ENCODE data around the gene GHRHR.

The GHRHR gene

GRCh38 chr7:30927040-30927439, 36.7 kb upstream of the GHRHR start:
- no peak overlapping the region for H3K27ac ChIP-seq (ENCODE audit: insufficient read depth, low read depth, low read length, poor library complexity, severe bottlenecking)
- no peak overlapping the region for H3K4me3 ChIP-seq (ENCODE audit: insufficient read depth, low read depth, low read length)
- WGBS, 2 experiments = 80 to 88% methylated on average over 3 of the region's 3 CpGs
- no peaks in the 10 kb centered on the region for H3K36me3 ChIP-seq (ENCODE audit: control insufficient read depth, insufficient read depth, low read length)
- no peaks in the 10 kb centered on the region for H3K4me1 ChIP-seq (ENCODE audit: control insufficient read depth, insufficient read depth, low read length)
- no peaks in the 10 kb centered on the region for H3K27me3 ChIP-seq (ENCODE audit: control insufficient read depth, insufficient read depth, low read length, poor library complexity, severe bottlenecking)
- no peaks in the 10 kb centered on the region for H3K9me3 ChIP-seq (ENCODE audit: control insufficient read depth, low read length)

- no peaks in the 10 kb centered on the region for H3K9me3 ChIP-seq (ENCODE audit: control insufficient read depth, low read length)
- 84 to 88% methylated on average over 3 of the region's 3 CpGs for WGBS, 2 experiments
- H3K36me3 ChIP-seq (ENCODE audit: control insufficient read depth, insufficient read depth, low read length) = no peaks in the 10 kb centered on the region
- no peak overlapping the region for H3K27ac ChIP-seq (ENCODE audit: insufficient read depth, low read depth, low read length, poor library complexity, severe bottlenecking)
- H3K4me3 ChIP-seq (ENCODE audit: insufficient read depth, low read depth, low read length) = no peak overlapping the region
- no peaks in the 10 kb centered on the region for H3K27me3 ChIP-seq (ENCODE audit: control insufficient read depth, insufficient read depth, low read length, poor library complexity, severe bottlenecking)
- H3K4me1 ChIP-seq (ENCODE audit: control insufficient read depth, insufficient read depth, low read length) = peaks cover 5% of the 10 kb centered on the region
These were observed 36.2 kb upstream of the GHRHR start for GRCh38 chr7:30927559-30927958.

GRCh38 chr7:30928254-30928872, 35.4 kb upstream of the GHRHR start:
- H3K4me1 ChIP-seq (ENCODE audit: control insufficient read depth, insufficient read depth, low read length) = peaks cover 13% of the 10 kb centered on the region
- H3K4me3 ChIP-seq (ENCODE audit: insufficient read depth, low read depth, low read length) = no peak overlapping the region

GRCh38 chr7:30929686-30930085, 34.1 kb upstream of the GHRHR start:
- Histone ChIP-seq H3K36me3 (ENCODE audit: control insufficient read depth, insufficient read depth, low read length) (no peaks in the 10 kb centered on the region), H3K27ac (ENCODE audit: insufficient read depth, low read depth, low read length, poor library complexity, severe bottlenecking) (no peak overlapping the region), H3K9me3 (ENCODE audit: control insufficient read depth, low read length) (no peaks in the 10 kb centered on the region), H3K27me3 (ENCODE audit: control insufficient read depth, insufficient read depth, low read length, poor library complexity, severe bottlenecking) (no peaks in the 10 kb centered on the region), H3K4me3 (ENCODE audit: insufficient read depth, low read depth, low read length) (no peak overlapping the region), H3K4me1 (ENCODE audit: control insufficient read depth, insufficient read depth, low read length) (peaks cover 22% of the 10 kb centered on the region)
- 90 to 92% methylated on average over 4 of the region's 4 CpGs for WGBS, 2 experiments

More at GRCh38 chr7:30928254-30928872, 35.4 kb upstream of the GHRHR start:
- WGBS, 2 experiments = 95% methylated on average over 13 of the region's 13 CpGs
- Histone ChIP-seq H3K27me3 (ENCODE audit: control insufficient read depth, insufficient read depth, low read length, poor library complexity, severe bottlenecking) (no peaks in the 10 kb centered on the region), H3K36me3 (ENCODE audit: control insufficient read depth, insufficient read depth, low read length) (no peaks in the 10 kb centered on the region), H3K27ac (ENCODE audit: insufficient read depth, low read depth, low read length, poor library complexity, severe bottlenecking) (no peak overlapping the region), H3K9me3 (ENCODE audit: control insufficient read depth, low read length) (no peaks in the 10 kb centered on the region)

GRCh38 chr7:30930621-30931020, 33.1 kb upstream of the GHRHR start:
- Histone ChIP-seq H3K4me1 (ENCODE audit: control insufficient read depth, insufficient read depth, low read length) (peaks cover 22% of the 10 kb centered on the region), H3K36me3 (ENCODE audit: control insufficient read depth, insufficient read depth, low read length) (no peaks in the 10 kb centered on the region), H3K27me3 (ENCODE audit: control insufficient read depth, insufficient read depth, low read length, poor library complexity, severe bottlenecking) (no peaks in the 10 kb centered on the region), H3K9me3 (ENCODE audit: control insufficient read depth, low read length) (no peaks in the 10 kb centered on the region), H3K4me3 (ENCODE audit: insufficient read depth, low read depth, low read length) (no peak overlapping the region), H3K27ac (ENCODE audit: insufficient read depth, low read depth, low read length, poor library complexity, severe bottlenecking) (no peak overlapping the region)
- 85 to 86% methylated on average over 8 of the region's 8 CpGs for WGBS, 2 experiments

GRCh38 chr7:30931161-30931928, 32.4 kb upstream of the GHRHR start:
- H3K9me3 ChIP-seq (ENCODE audit: control insufficient read depth, low read length) = no peaks in the 10 kb centered on the region
- no peaks in the 10 kb centered on the region for H3K36me3 ChIP-seq (ENCODE audit: control insufficient read depth, insufficient read depth, low read length)
- H3K27me3 ChIP-seq (ENCODE audit: control insufficient read depth, insufficient read depth, low read length, poor library complexity, severe bottlenecking) = no peaks in the 10 kb centered on the region
- H3K4me1 ChIP-seq (ENCODE audit: control insufficient read depth, insufficient read depth, low read length) = peaks cover 22% of the 10 kb centered on the region
- 94 to 95% methylated on average over 24 of the region's 24 CpGs for WGBS, 2 experiments
- no peak overlapping the region for H3K27ac ChIP-seq (ENCODE audit: insufficient read depth, low read depth, low read length, poor library complexity, severe bottlenecking)
- H3K4me3 ChIP-seq (ENCODE audit: insufficient read depth, low read depth, low read length) = no peak overlapping the region

- Histone ChIP-seq H3K36me3 (ENCODE audit: control insufficient read depth, insufficient read depth, low read length) (no peaks in the 10 kb centered on the region), H3K27me3 (ENCODE audit: control insufficient read depth, insufficient read depth, low read length, poor library complexity, severe bottlenecking) (no peaks in the 10 kb centered on the region), H3K9me3 (ENCODE audit: control insufficient read depth, low read length) (no peaks in the 10 kb centered on the region), H3K27ac (ENCODE audit: insufficient read depth, low read depth, low read length, poor library complexity, severe bottlenecking) (no peak overlapping the region), H3K4me1 (ENCODE audit: control insufficient read depth, insufficient read depth, low read length) (peaks cover 22% of the 10 kb centered on the region), H3K4me3 (ENCODE audit: insufficient read depth, low read depth, low read length) (no peak overlapping the region)
- 94 to 95% methylated on average over 9 of the region's 9 CpGs for WGBS, 2 experiments
These were observed 31.7 kb upstream of the GHRHR start for GRCh38 chr7:30931929-30932540.

- H3K27ac ChIP-seq (ENCODE audit: insufficient read depth, low read depth, low read length, poor library complexity, severe bottlenecking) = no peak overlapping the region
- H3K4me1 ChIP-seq (ENCODE audit: control insufficient read depth, insufficient read depth, low read length) = peaks cover 22% of the 10 kb centered on the region
- no peak overlapping the region for H3K4me3 ChIP-seq (ENCODE audit: insufficient read depth, low read depth, low read length)
- no peaks in the 10 kb centered on the region for H3K9me3 ChIP-seq (ENCODE audit: control insufficient read depth, low read length)
- no peaks in the 10 kb centered on the region for H3K36me3 ChIP-seq (ENCODE audit: control insufficient read depth, insufficient read depth, low read length)
- H3K27me3 ChIP-seq (ENCODE audit: control insufficient read depth, insufficient read depth, low read length, poor library complexity, severe bottlenecking) = no peaks in the 10 kb centered on the region
- 85 to 89% methylated on average over 6 of the region's 6 CpGs for WGBS, 2 experiments
These were observed 31.2 kb upstream of the GHRHR start for GRCh38 chr7:30932562-30932961.

- Histone ChIP-seq H3K36me3 (ENCODE audit: control insufficient read depth, insufficient read depth, low read length) (no peaks in the 10 kb centered on the region), H3K27me3 (ENCODE audit: control insufficient read depth, insufficient read depth, low read length, poor library complexity, severe bottlenecking) (no peaks in the 10 kb centered on the region), H3K4me3 (ENCODE audit: insufficient read depth, low read depth, low read length) (no peak overlapping the region), H3K9me3 (ENCODE audit: control insufficient read depth, low read length) (no peaks in the 10 kb centered on the region), H3K4me1 (ENCODE audit: control insufficient read depth, insufficient read depth, low read length) (peaks cover 22% of the 10 kb centered on the region), H3K27ac (ENCODE audit: insufficient read depth, low read depth, low read length, poor library complexity, severe bottlenecking) (no peak overlapping the region)
- 55 to 59% methylated on average over 26 of the region's 26 CpGs for WGBS, 2 experiments
These were observed 30.4 kb upstream of the GHRHR start for GRCh38 chr7:30933124-30933974.

- Histone ChIP-seq H3K4me3 (ENCODE audit: insufficient read depth, low read depth, low read length) (no peak overlapping the region), H3K27ac (ENCODE audit: insufficient read depth, low read depth, low read length, poor library complexity, severe bottlenecking) (no peak overlapping the region), H3K9me3 (ENCODE audit: control insufficient read depth, low read length) (no peaks in the 10 kb centered on the region), H3K36me3 (ENCODE audit: control insufficient read depth, insufficient read depth, low read length) (no peaks in the 10 kb centered on the region), H3K27me3 (ENCODE audit: control insufficient read depth, insufficient read depth, low read length, poor library complexity, severe bottlenecking) (no peaks in the 10 kb centered on the region), H3K4me1 (ENCODE audit: control insufficient read depth, insufficient read depth, low read length) (peaks cover 22% of the 10 kb centered on the region)
- 92 to 94% methylated on average over 5 of the region's 5 CpGs for WGBS, 2 experiments
These were observed 29.5 kb upstream of the GHRHR start for GRCh38 chr7:30934225-30934624.

Measured in ectodermal cell (in vitro differentiated cells).